ENCODE measurements around the gene KCTD2.

KCTD2 gene

DNA sequence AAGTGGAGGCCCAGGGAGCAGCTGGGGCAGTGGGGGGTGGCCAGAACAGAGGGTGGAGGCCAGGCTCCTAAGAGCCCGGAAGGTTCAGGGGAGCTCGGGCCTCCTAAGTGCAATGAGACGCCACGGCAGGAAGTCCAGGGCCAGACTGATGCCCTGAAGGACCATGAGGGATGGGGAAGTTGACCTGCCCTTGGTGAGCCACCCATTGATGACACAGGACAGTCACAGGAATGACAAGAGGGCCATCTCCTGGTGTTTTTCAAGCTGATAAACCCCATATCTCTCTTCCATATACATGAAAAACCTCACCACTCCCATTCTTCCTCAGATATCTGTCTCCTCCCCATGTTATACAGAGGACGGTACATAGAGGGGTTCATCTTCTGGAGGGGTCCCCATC is 40.4 kb upstream of the KCTD2 start:
- H3K4me1 ChIP-seq (ENCODE audit: control insufficient read depth in 1 of 2, insufficient read depth in 2 of 2, low read length in 2 of 2): peaks cover 0 to 3% of the 10 kb centered on the region in 2 donors
- H3K27me3 ChIP-seq (ENCODE audit: control insufficient read depth in 1 of 2, insufficient read depth in 2 of 2, low read length in 2 of 2): no peaks in the 10 kb centered on the region
- no peak overlapping the region for H3K4me3 ChIP-seq (ENCODE audit: low read depth in 1 of 2, low read length in 2 of 2)
- H3K36me3 ChIP-seq (ENCODE audit: control insufficient read depth in 1 of 2, insufficient read depth in 2 of 2, low read length in 2 of 2): peaks cover 5 to 34% of the 10 kb centered on the region in 2 donors
- H3K9ac ChIP-seq (ENCODE audit: low read depth in 1 of 2, low read length in 2 of 2): no peak overlapping the region
- no peak overlapping the region for H3K27ac ChIP-seq (ENCODE audit: low read depth, low read length)
- no peaks in the 10 kb centered on the region for H3K9me3 ChIP-seq (ENCODE audit: control insufficient read depth in 1 of 2, low read length in 2 of 2)

DNA sequence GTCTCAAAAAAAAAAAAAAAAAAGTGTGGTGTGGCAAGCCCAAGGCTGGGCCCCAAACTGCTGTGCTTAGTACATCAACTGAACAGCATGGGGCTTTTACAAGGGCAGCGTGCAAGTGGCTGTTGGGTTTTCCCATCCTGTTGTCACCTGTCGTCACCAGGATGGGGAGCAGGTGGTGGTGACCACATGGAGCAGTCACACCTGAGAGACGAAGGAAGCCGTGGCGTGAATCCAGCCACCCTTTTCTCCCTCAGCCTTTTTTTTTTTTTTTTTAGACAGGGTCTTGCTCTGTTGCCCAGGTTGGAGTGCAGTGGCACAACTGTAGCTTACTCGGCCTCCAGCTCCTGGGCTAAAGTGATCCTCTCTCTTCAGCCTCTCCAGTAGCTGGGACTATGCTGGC is 38.7 kb upstream of the KCTD2 start:
- Histone ChIP-seq H3K4me3 (ENCODE audit: low read depth in 1 of 2, low read length in 2 of 2) (no peak overlapping the region), H3K4me1 (ENCODE audit: control insufficient read depth in 1 of 2, insufficient read depth in 2 of 2, low read length in 2 of 2) (peaks cover 7 to 16% of the 10 kb centered on the region in 2 donors), H3K27me3 (ENCODE audit: control insufficient read depth in 1 of 2, insufficient read depth in 2 of 2, low read length in 2 of 2) (no peaks in the 10 kb centered on the region), H3K9me3 (ENCODE audit: control insufficient read depth in 1 of 2, low read length in 2 of 2) (no peaks in the 10 kb centered on the region), H3K9ac (ENCODE audit: low read depth in 1 of 2, low read length in 2 of 2) (no peak overlapping the region), H3K27ac (ENCODE audit: low read depth, low read length) (no peak overlapping the region), H3K36me3 (ENCODE audit: control insufficient read depth in 1 of 2, insufficient read depth in 2 of 2, low read length in 2 of 2) (peaks cover 0 to 17% of the 10 kb centered on the region in 2 donors)

DNA sequence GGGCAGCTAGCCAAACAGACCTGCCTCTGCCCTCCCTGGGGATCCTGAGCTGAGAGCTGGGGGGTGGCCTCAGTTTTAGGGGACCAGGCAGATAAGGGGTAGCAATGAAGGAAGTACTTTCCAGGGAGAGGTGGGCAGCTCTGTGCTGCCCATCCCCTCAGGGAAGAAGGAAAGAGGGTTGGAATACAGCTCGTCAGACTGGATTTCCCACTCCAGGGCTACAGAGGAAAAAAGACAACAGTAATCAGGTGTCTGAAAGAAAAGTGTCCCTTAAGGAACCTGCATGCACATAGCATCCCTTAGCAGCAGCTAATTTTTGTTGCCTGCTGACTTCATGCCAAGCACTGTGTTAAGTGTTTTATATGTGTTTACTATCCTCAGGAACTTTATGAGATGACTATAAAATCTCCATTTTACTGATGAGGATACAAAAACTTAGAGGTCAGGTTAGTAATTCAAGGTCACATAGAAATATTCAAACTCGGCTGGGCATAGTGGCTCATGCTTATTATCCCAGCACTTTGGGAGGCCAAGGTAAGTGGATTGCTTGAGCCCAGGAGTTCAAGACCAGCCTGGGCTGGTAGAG is 37.8 kb upstream of the KCTD2 start:
- Histone ChIP-seq H3K9me3 (ENCODE audit: control insufficient read depth in 1 of 2, low read length in 2 of 2) (no peaks in the 10 kb centered on the region), H3K27me3 (ENCODE audit: control insufficient read depth in 1 of 2, insufficient read depth in 2 of 2, low read length in 2 of 2) (no peaks in the 10 kb centered on the region), H3K4me3 (ENCODE audit: low read depth in 1 of 2, low read length in 2 of 2) (no peak overlapping the region), H3K4me1 (ENCODE audit: control insufficient read depth in 1 of 2, insufficient read depth in 2 of 2, low read length in 2 of 2) (peaks cover 13 to 22% of the 10 kb centered on the region in 2 donors), H3K36me3 (ENCODE audit: control insufficient read depth in 1 of 2, insufficient read depth in 2 of 2, low read length in 2 of 2) (peaks cover 0 to 10% of the 10 kb centered on the region in 2 donors), H3K9ac (ENCODE audit: low read depth in 1 of 2, low read length in 2 of 2) (no peak overlapping the region), H3K27ac (ENCODE audit: low read depth, low read length) (no peak overlapping the region)

DNA sequence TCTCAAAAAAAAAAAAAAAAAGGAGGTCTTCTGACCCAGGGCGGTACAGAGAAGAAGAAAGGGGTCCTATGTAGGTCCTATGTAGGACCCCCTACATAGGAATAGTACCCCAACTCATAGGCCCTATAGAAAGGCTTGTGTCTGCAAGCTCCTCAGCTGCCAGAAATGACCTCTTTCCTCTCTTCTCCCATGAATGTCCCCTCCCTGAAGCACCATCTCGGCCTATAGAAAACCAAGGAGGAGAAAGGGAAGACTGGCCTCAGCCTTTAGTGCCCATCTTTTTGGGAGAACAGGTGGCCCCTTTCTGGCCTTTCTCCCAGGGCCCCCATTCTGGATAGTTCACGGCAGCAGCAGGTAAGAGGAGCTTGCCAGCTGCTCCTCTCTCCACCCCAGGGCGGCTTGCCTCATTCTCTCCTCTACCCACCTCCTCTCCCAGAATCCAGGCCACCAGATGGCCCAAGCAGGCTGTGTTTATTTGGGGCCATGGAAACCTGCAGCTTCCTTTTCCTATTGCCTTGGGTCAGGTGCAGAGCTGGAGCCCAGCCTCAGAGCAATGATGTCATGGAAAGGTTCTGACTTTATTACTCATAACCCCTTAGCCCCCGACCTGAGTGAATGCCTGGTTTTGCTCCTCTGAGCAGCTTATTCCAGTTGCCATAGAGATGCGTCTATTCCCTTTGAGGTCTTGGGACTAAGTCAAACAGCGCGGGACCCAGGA is 36.2 kb upstream of the KCTD2 start:
- Histone ChIP-seq H3K4me3 (ENCODE audit: low read depth in 1 of 2, low read length in 2 of 2) (no peak overlapping the region), H3K27ac (ENCODE audit: low read depth, low read length) (no peak overlapping the region), H3K9ac (ENCODE audit: low read depth in 1 of 2, low read length in 2 of 2) (no peak overlapping the region), H3K36me3 (ENCODE audit: control insufficient read depth in 1 of 2, insufficient read depth in 2 of 2, low read length in 2 of 2) (no peaks in the 10 kb centered on the region), H3K27me3 (ENCODE audit: control insufficient read depth in 1 of 2, insufficient read depth in 2 of 2, low read length in 2 of 2) (no peaks in the 10 kb centered on the region), H3K4me1 (ENCODE audit: control insufficient read depth in 1 of 2, insufficient read depth in 2 of 2, low read length in 2 of 2) (peaks cover 13 to 22% of the 10 kb centered on the region in 2 donors), H3K9me3 (ENCODE audit: control insufficient read depth in 1 of 2, low read length in 2 of 2) (no peaks in the 10 kb centered on the region)

DNA sequence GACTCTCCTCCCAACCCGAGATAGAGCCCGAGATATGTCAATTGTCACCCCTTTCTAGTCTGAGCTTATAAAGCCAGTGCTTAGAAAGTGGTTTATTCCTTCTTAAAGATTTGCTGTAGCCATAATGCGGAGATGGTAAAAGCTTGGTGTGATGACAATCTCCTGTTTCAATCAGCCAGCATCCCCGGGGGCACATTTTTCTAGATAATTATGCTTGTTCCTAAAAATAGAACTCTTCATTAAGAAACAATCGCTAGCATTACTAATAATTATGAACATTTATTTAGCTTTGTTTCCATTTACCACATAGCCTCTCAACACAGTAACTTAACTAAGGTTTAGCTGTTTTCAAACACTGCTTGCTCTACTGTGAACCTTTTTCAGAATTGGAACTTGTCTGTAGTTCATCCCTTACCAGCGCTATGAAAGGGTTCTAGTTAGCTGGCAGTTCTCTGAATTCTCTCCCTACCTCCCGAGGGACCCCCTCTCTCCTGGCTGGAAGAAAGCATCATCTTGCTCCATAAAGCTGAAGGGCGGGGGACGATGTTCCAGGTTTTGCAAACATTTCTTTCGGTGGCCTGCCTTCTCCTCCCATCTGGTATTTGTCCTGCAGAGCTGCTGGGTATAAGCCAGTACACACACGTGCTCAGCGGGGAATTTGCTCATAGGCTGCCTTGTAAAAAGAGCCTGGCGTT is 35.5 kb upstream of the KCTD2 start:
- Histone ChIP-seq H3K9ac (ENCODE audit: low read depth in 1 of 2, low read length in 2 of 2) (peak overlapping the region; percentile 74 to 83), H3K4me3 (ENCODE audit: low read depth in 1 of 2, low read length in 2 of 2) (peak overlapping the region; percentile 72 to 97), H3K27me3 (ENCODE audit: control insufficient read depth in 1 of 2, insufficient read depth in 2 of 2, low read length in 2 of 2) (no peaks in the 10 kb centered on the region), H3K9me3 (ENCODE audit: control insufficient read depth in 1 of 2, low read length in 2 of 2) (no peaks in the 10 kb centered on the region), H3K36me3 (ENCODE audit: control insufficient read depth in 1 of 2, insufficient read depth in 2 of 2, low read length in 2 of 2) (peaks cover 1 to 3% of the 10 kb centered on the region in 2 donors), H3K4me1 (ENCODE audit: control insufficient read depth in 1 of 2, insufficient read depth in 2 of 2, low read length in 2 of 2) (peaks cover 13 to 22% of the 10 kb centered on the region in 2 donors), H3K27ac (ENCODE audit: low read depth, low read length) (no peak overlapping the region)

DNA sequence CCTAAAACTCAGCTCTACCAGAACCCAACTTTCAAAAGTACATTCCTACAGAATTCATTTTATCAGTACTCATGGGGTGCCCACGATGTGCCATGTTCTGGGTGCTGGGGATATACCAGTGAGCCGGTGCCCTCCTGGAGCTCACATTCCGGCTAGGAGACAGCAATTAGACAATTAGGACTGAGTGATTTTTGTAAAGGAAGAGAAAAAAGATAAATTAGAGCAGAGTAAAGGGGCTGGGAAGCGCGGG is 35.0 kb upstream of the KCTD2 start:
- peak overlapping the region; percentile 74 to 83 for H3K9ac ChIP-seq (ENCODE audit: low read depth in 1 of 2, low read length in 2 of 2)
- peaks cover 4 to 7% of the 10 kb centered on the region in 2 donors for H3K36me3 ChIP-seq (ENCODE audit: control insufficient read depth in 1 of 2, insufficient read depth in 2 of 2, low read length in 2 of 2)
- H3K4me1 ChIP-seq (ENCODE audit: control insufficient read depth in 1 of 2, insufficient read depth in 2 of 2, low read length in 2 of 2): peaks cover 13 to 22% of the 10 kb centered on the region in 2 donors
- H3K27ac ChIP-seq (ENCODE audit: low read depth, low read length): peak overlapping the region; percentile 15
- H3K9me3 ChIP-seq (ENCODE audit: control insufficient read depth in 1 of 2, low read length in 2 of 2): no peaks in the 10 kb centered on the region
- no peaks in the 10 kb centered on the region for H3K27me3 ChIP-seq (ENCODE audit: control insufficient read depth in 1 of 2, insufficient read depth in 2 of 2, low read length in 2 of 2)
- peak overlapping the region; percentile 72 to 97 for H3K4me3 ChIP-seq (ENCODE audit: low read depth in 1 of 2, low read length in 2 of 2)

DNA sequence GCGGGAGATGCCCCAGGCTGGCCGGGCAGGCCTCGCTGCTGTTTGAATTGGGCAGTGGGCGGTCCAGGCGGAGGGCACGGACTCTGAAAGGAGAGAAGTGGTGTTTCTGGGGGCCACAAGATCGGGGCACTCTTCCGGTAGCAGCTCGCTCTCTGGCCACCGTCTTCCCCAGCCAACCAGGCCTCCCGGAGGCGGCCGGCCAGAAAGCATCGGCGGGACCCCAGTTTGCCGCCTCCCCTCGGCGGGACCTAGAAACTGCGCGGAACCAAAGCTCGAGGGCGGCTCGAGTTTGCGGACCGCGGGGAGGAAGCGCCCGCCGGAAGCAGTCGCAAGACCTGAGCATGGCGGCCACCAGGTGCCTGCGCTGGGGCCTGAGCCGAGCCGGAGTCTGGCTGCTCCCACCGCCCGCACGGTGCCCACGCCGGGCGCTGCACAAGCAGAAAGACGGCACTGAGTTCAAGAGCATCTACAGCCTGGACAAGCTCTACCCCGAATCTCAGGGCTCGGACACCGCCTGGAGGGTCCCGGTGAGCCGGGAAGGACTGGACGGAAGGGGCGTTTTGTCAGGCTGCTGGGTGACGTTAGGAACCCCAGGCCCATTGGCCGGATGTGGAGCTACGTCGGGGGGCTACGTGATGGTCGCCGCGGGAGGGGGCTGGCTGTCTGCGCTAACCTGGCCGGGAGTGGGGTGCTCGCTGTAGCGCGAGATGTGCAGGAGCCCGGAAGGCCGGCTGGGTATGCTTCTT is 34.5 kb upstream of the KCTD2 start, which contains the start of gene MRPL58:
MRPL58 (plus strand) TSS at position 325 of the 746 bp plus-strand sequence; CDS start at position 342, 17 bp downstream.
- Histone ChIP-seq H3K9me3 (ENCODE audit: control insufficient read depth in 1 of 2, low read length in 2 of 2) (no peaks in the 10 kb centered on the region), H3K27ac (ENCODE audit: low read depth, low read length) (peak within 1 kb of the TSS; percentile 15), H3K4me1 (ENCODE audit: control insufficient read depth in 1 of 2, insufficient read depth in 2 of 2, low read length in 2 of 2) (peaks cover 13 to 22% of the 10 kb centered on the region in 2 donors), H3K27me3 (ENCODE audit: control insufficient read depth in 1 of 2, insufficient read depth in 2 of 2, low read length in 2 of 2) (no peaks in the 10 kb centered on the region), H3K4me3 (ENCODE audit: low read depth in 1 of 2, low read length in 2 of 2) (peak within 1 kb of the TSS; percentile 72 to 97), H3K9ac (ENCODE audit: low read depth in 1 of 2, low read length in 2 of 2) (peak within 1 kb of the TSS; percentile 74 to 83), H3K36me3 (ENCODE audit: control insufficient read depth in 1 of 2, insufficient read depth in 2 of 2, low read length in 2 of 2) (peaks cover 4 to 7% of the 10 kb centered on the region in 2 donors)

DNA sequence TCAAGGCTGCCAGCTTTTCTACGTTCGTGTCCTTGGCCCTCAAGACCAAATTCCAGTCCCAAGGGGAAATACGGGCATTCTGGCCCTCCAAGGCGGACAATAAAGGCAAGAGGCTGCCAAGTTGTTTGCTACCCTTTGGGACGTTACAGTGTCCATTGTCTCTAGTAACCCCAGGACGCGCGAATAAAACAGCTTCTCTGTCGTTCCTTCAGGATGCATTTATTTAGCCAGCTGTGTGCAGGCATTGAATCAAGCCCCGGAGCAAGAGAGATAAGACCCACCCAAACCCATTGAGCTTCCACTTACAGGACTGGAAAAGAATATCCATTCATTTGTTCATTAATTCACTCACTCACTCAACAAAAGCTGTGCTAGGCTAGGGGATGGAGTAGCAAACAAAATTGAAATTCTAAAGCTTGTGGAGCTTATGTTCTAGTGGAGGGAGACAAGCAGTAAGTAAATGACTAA is 33.9 kb upstream of the KCTD2 start:
- H3K27ac ChIP-seq (ENCODE audit: low read depth, low read length): no peak overlapping the region
- H3K9ac ChIP-seq (ENCODE audit: low read depth in 1 of 2, low read length in 2 of 2): peak overlapping the region; percentile 74 to 83
- H3K4me1 ChIP-seq (ENCODE audit: control insufficient read depth in 1 of 2, insufficient read depth in 2 of 2, low read length in 2 of 2): peaks cover 13 to 22% of the 10 kb centered on the region in 2 donors
- no peaks in the 10 kb centered on the region for H3K27me3 ChIP-seq (ENCODE audit: control insufficient read depth in 1 of 2, insufficient read depth in 2 of 2, low read length in 2 of 2)
- no peaks in the 10 kb centered on the region for H3K9me3 ChIP-seq (ENCODE audit: control insufficient read depth in 1 of 2, low read length in 2 of 2)
- peaks cover 4 to 7% of the 10 kb centered on the region in 2 donors for H3K36me3 ChIP-seq (ENCODE audit: control insufficient read depth in 1 of 2, insufficient read depth in 2 of 2, low read length in 2 of 2)
- peak overlapping the region; percentile 72 to 97 for H3K4me3 ChIP-seq (ENCODE audit: low read depth in 1 of 2, low read length in 2 of 2)

DNA sequence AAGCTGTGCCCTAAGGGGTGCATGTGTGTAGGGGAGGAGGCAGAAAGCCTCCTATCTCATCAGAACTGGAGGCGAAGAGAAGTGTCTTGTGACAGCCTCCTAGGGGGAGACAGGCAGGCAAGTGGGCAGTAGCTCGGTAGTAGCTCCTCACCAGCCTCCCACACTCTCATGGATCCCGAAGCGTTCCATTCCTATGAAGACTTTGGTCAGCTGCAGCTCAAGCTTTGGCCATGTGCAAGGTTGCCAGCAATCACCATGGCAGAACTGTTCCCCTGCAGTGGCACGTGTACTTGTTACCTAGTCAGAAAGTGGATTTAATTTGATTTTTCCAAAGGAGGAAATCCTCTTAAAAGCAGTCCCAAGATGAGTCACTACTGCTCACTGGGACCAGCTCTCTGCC is 27.9 kb upstream of the KCTD2 start:
- Histone ChIP-seq H3K27me3 (ENCODE audit: control insufficient read depth in 1 of 2, insufficient read depth in 2 of 2, low read length in 2 of 2) (no peaks in the 10 kb centered on the region), H3K9me3 (ENCODE audit: control insufficient read depth in 1 of 2, low read length in 2 of 2) (no peaks in the 10 kb centered on the region), H3K27ac (ENCODE audit: low read depth, low read length) (no peak overlapping the region), H3K9ac (ENCODE audit: low read depth in 1 of 2, low read length in 2 of 2) (no peak overlapping the region), H3K4me3 (ENCODE audit: low read depth in 1 of 2, low read length in 2 of 2) (no peak overlapping the region), H3K36me3 (ENCODE audit: control insufficient read depth in 1 of 2, insufficient read depth in 2 of 2, low read length in 2 of 2) (peaks cover 18 to 50% of the 10 kb centered on the region in 2 donors), H3K4me1 (ENCODE audit: control insufficient read depth in 1 of 2, insufficient read depth in 2 of 2, low read length in 2 of 2) (no peaks in the 10 kb centered on the region)
